HG03280 (cell line): Measurements from ENCODE around the gene ZFYVE21.

Source experiments
- ATAC-seq: cut with Tn5 transposase; IDR thresholded peaks from one replicate; pipeline ENCODE4 v1.9.1; 2021; ENCODE audit warnings: mild to moderate bottlenecking, moderate library complexity; ENCODE audit not compliant: unreplicated experiment

Gene ZFYVE21

DNA sequence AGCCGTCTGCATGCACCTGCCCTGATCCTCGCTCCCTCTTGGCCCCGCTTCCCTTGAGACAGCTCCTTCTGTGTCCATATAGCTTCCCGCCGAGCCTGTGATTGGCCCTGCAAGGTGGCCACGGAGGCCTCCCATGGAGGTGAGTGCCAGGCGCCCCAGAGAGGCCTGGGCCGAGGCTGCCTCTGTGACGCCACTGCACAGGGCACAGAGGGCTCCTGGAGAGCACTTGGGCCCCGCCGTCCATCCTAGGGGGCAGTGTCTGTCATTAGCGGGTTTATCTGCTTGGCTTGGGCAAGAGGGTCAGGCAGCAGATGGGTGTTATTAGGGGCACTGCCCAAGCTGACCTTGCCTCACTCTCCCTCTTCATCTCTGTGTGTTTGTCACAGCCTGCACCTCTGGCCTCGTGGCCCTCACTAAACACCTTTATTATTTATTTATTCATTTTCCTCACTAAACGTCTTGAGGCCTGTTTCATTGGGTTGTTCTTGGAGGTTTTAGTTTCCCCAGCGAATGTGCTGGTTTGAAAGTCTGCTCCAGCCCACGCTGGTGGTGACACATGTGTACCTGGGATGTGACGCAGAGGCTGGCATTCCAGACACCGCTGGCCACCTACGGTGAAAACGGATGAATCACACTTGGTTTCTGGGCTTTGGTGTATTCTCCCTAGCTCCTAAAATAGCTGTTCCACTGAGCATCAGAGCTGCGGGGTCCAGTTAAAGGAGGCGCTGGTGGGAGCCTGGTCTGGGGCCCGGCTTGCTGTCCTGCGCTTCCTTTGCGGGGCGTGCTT is 5.9 kb downstream of the ZFYVE21 start:
- no peak for ATAC-seq

- ATAC-seq, result no peak
Observed at GRCh38 chr14:103723748-103724081, 8.1 kb downstream of the ZFYVE21 start.

GRCh38 chr14:103724116-103724515 is 8.5 kb downstream of the ZFYVE21 start:
- no peak for ATAC-seq

GRCh38 chr14:103725001-103725682 is 9.5 kb downstream of the ZFYVE21 start:
- no peak for ATAC-seq

GRCh38 chr14:103725739-103726395 is 10.3 kb downstream of the ZFYVE21 start:
- ATAC-seq, result no peak

DNA sequence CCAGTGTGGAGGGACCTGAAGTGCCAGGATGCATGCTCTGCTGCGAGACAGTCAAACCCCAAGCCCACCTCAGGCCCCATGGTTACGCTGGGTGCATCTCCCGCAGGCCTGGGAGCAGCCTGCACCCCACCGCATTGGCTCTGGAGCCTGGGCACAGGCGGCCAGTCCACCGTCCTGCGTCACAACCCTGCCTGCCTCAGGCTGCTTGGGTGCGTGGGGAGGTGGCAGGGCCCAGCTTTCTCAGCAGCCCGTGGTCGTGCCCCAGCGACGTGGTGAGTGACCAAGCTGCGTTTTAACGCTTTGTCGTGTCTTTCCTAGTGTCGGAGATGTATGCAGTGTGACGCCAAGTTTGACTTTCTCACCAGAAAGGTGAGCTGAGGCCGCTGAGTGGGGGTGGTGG is 10.9 kb downstream of the ZFYVE21 start:
- ATAC-seq, result no peak

GRCh38 chr14:103727313-103727980 is 11.8 kb downstream of the ZFYVE21 start:
- no peak for ATAC-seq

DNA sequence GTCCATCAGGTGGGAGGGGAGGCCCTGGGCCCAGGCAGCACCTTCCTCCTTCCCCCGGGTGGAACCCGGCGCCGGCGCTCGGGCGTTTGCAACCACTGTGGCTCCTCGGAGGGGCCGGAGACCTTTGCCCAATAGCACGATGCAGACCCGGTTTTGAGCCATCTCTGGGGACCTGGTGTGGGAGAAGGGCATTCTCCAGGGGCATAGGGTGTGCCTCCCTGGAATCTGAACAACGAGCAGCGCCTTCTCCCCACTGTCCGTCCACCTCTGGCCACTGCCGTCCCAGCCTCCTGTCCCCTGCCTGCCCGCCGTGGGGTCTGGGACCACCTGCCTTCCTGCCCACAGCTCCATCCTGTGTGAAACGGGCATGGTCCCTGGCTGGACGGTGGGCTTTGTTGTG is 12.5 kb downstream of the ZFYVE21 start:
- no peak for ATAC-seq

GRCh38 chr14:103728721-103729120 is 13.1 kb downstream of the ZFYVE21 start:
- no peak for ATAC-seq

DNA sequence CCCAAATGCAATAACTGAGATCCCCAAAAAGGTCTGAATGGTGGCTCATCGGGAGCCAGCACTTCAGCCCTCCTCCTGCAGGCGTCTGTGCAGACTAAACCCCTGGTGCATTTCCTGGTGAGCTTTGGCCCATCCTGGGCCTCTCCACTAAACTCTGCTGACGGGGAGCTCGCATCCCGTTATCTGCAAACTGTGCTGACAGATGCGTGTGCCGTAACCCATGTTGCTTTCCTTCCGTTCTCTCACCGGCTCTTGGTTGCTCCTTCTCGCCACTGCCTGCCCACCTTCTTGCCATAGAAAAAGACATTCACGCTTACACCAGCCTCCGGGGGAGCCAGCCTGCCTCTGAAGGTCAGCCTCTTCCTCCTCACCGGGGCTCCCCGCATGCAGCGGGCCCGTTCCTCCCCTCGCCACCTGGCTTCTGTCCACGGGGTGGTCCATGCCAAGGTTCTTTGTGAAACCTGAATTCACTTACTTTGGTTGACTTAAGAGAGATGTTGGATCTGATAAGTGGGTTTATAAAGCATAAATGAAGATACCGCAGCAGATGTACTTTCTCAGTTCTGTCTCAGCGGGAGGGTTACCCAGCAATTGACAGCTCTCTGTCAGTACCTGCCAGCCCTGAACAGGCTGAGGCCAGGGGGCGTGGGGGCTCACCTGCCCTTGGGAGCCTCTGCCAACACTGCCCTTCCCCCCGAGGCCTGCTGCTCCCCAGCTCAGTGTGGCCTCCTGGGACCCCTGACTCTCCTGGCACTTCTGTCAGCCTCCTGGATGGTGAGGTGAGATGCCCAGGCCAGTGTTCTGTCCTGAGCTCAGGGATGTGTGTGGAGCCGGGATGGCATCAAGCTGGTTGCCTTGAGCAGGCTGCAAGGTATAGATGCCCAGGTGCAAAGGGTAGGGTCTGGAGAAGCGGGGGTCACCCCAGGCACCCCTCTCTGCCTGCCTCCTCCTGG is 14.2 kb downstream of the ZFYVE21 start:
- no peak for ATAC-seq

DNA sequence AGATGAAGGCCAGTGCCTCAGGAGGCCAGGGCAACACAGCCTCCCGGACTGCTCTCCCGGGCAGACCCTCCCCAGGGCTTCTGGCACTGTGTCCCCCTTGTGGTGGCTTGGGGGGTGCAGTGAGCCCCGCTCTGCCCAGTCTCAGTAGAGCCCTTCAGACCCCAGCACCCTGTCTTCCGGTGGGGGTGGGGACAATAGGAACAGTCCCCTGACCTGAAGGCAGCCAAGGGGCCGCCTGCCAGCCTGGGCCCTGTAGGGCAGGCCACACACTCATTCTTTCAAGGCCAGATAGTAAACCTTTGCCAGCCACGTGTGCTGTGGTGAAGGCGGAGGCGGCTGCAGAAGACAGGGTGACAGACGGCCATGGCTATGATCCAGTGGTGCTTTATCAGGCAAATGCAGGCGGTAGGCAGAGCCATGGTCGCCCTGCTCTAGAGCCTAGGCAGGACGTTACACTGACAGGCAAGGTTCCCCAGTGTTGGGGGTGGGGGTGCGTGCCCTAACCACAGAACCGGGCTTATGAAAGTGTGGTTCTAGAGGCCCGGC is 15.0 kb downstream of the ZFYVE21 start:
- ATAC-seq, result no peak

DNA sequence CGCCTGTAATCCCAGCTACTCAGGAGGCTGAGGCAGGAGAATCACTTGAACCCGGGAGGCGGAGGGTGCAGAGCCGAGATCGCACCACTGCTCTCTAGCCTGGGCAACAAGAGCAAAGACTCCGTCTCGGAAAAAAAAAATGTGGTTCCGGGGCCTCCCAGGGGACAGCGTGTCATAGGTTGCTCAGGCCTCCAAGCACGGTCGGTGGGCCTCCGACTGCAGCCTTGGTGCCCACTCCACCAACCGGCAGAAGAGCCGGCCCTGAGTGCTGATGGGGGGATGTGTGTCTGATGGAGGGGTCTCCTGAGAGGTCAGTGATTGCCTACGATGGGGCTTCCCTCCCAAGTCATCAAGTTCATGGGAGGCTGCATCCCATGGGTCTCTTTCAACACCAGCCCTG is 15.9 kb downstream of the ZFYVE21 start:
- ATAC-seq, result no peak

GRCh38 chr14:103731916-103732867 is 16.6 kb downstream of the ZFYVE21 start:
- no peak for ATAC-seq

GRCh38 chr14:103732868-103733620 is 17.4 kb downstream of the ZFYVE21 start:
- no peak for ATAC-seq

DNA sequence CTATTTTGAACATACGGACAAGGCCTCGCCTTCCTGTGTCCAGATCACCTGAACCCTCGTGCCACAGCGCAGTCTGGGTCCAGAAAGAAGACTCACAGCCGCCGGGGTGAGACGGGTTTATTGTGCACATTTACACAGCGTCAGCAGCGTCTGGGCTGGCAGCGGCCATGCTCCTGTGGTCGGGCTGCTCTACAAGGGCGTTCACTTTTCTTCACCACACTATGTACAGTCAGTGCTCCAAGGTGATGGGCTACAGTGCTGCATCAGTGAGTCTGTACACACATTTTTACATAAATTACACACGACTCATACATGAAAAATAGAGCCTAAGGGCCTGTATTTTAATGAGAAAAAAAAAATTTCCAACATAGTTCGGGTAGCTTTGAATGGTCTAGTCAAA is 18.0 kb downstream of the ZFYVE21 start:
- ATAC-seq, result no peak

GRCh38 chr14:103734081-103734888 is 18.7 kb downstream of the ZFYVE21 start:
- ATAC-seq, result no peak

DNA sequence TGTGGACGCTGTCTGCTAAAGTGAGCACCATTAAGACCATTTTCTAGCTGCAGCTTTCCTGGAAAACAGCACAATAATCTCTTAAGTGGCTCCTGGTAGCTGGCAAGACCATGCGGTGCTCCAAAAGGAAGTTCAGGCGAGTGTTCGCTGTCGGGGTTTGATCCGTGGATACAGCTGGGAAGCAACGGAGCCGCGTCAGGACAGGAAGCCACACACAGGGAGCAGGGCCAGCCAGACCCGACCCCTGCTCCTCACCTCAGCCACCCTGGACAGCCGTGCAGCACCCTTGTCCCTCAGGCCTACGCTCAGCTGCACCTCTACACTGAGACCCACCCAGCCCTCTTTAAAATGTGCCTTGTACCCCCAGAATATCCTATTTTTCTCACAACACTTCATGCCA is 19.4 kb downstream of the ZFYVE21 start:
- ATAC-seq, result no peak

DNA sequence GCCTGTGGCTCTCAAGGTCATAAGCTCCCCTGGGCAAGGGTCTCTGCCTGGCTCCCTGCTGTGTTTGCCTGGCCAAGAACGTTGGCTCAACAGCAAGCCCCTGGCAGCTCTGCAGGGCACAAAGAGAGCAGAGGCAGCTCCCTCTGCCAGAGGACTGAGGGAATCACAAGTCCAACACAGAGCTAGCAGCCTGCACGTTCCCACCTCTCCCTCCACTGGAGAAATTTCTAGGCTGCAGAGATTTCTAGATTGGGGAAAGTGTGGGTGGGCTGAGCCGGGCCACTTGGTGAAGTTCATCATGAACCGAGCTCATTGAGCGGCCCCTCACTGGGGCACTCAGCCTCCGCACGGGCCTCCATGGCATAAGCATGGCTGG is 19.8 kb downstream of the ZFYVE21 start:
- no peak for ATAC-seq
